ENCODE results near the gene MRPL2. TPM values are rescaled to one million over a fixed set of nuclear protein-coding genes. Genes with fewer than 3 reads are reported as not detected.
A peak's percentile ranks its signal among the peaks of the same experiment; 100 is the strongest.

The MRPL2 gene
- total RNA-seq, 4 donors from 2014 or later: 25.2 to 43.6 (median 28.1) TPM

- Histone ChIP-seq H3K4me1 (peaks cover 9 to 12% (median 10%) of the 10 kb centered on the region in 4 donors), H3K4me3 (no peak overlapping the region), H3K27ac (replicated peaks in 1 of 4) (peak overlapping the region in 2 of 4 donors; percentile 7 to 18), H3K27me3 (no peaks in the 10 kb centered on the region), H3K9me3 (no peaks in the 10 kb centered on the region), H3K36me3 (peaks cover 18 to 96% (median 71%) of the 10 kb centered on the region in 4 donors)
- no peak for DNase-seq (ENCODE audit: extremely low spot score)
- TF ChIP-seq POLR2A (IDR thresholded peaks at IDR 0.05; ENCODE audit: low read depth) (no peak), EP300 (IDR thresholded peaks at IDR 0.05) (no peak), CTCF (IDR thresholded peaks at IDR 0.05) (no peak), POLR2AphosphoS5 (IDR thresholded peaks at IDR 0.05) (no peak)
- intact Hi-C loops (cut with DNase I): no loop called here
- WGBS: 60% methylated on average over 4 of the region's 4 CpGs
Observed at GRCh38 chr6:43035495-43036194, 23.6 kb downstream of the MRPL2 start.

DNA sequence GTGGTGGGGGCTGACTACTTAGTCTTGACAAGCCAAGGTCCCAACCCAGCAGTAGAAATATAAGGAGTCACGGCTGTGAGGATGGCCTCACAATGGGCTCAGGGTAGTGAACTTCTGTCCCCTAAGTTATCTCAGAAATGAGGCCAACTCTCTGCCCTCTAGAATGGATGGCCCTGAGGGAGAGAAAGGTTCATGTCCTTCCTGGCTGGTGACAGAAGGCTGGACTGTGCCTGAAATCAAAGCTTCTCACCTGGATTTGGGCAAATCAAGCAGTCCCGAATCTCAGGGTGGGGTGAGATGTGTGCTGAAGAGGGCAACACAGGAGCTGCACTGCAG lies 25.1 kb downstream of the MRPL2 start:
- no peak for DNase-seq (ENCODE audit: extremely low spot score)
- TF ChIP-seq EP300 (IDR thresholded peaks at IDR 0.05) (no peak), CTCF (IDR thresholded peaks at IDR 0.05) (no peak), POLR2A (IDR thresholded peaks at IDR 0.05; ENCODE audit: low read depth) (no peak), POLR2AphosphoS5 (IDR thresholded peaks at IDR 0.05) (no peak)
- intact Hi-C loops (cut with DNase I): no loop called here
- H3K4me1 ChIP-seq: peaks cover 9 to 12% (median 10%) of the 10 kb centered on the region in 4 donors
- no peak overlapping the region for H3K4me3 ChIP-seq
- peaks cover 33 to 98% (median 73%) of the 10 kb centered on the region in 4 donors for H3K36me3 ChIP-seq
- 83% methylated on average over 2 of the region's 2 CpGs for WGBS
- H3K27ac ChIP-seq (replicated peaks in 1 of 4): no peak overlapping the region
- H3K9me3 ChIP-seq: no peaks in the 10 kb centered on the region
- no peaks in the 10 kb centered on the region for H3K27me3 ChIP-seq

- no peaks in the 10 kb centered on the region for H3K27me3 ChIP-seq
- no peaks in the 10 kb centered on the region for H3K9me3 ChIP-seq
- H3K36me3 ChIP-seq: peaks cover 34 to 98% (median 73%) of the 10 kb centered on the region in 4 donors
- DNase-seq (ENCODE audit: extremely low spot score): no peak
- no peak overlapping the region for H3K27ac ChIP-seq (replicated peaks in 1 of 4)
- TF ChIP-seq POLR2A (IDR thresholded peaks at IDR 0.05; ENCODE audit: low read depth): no peak
- no peak for TF ChIP-seq EP300 (IDR thresholded peaks at IDR 0.05)
- TF ChIP-seq POLR2AphosphoS5 (IDR thresholded peaks at IDR 0.05): no peak
- TF ChIP-seq CTCF (IDR thresholded peaks at IDR 0.05): no peak
- 97% methylated on average over 2 of the region's 2 CpGs for WGBS
- H3K4me3 ChIP-seq: no peak overlapping the region
- H3K4me1 ChIP-seq: peaks cover 9 to 12% (median 10%) of the 10 kb centered on the region in 4 donors
- intact Hi-C loops (cut with DNase I): no loop called here
Observed at GRCh38 chr6:43033496-43034189, 25.6 kb downstream of the MRPL2 start.

DNA sequence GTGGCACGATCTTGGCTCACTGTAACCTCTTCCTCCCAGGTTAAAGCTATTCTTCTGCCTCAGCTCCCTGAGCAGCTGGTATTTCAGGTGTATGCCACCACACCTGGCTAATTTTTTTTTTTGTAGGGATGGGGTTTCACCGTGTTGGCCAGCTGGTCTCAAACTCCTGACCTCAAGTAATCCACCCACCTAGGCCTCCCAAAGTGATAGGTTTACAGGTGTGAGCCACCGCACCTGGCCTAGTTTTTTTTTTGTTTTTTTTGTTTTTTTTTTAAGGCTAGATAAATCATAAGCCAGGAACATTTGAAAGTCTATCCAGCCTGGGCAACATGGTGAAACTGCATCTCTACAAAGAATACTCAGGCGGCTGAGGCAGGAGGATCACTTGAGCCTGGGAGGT lies 26.9 kb downstream of the MRPL2 start:
- Histone ChIP-seq H3K36me3 (peaks cover 41 to 98% (median 74%) of the 10 kb centered on the region in 4 donors), H3K9me3 (no peaks in the 10 kb centered on the region), H3K27me3 (no peaks in the 10 kb centered on the region), H3K4me1 (peaks cover 9 to 12% (median 10%) of the 10 kb centered on the region in 4 donors), H3K27ac (replicated peaks in 1 of 4) (no peak overlapping the region), H3K4me3 (no peak overlapping the region)
- intact Hi-C loops (cut with DNase I): no loop called here
- no peak for TF ChIP-seq POLR2AphosphoS5 (IDR thresholded peaks at IDR 0.05)
- TF ChIP-seq EP300 (IDR thresholded peaks at IDR 0.05): no peak
- WGBS: 96% methylated on average over 4 of the region's 4 CpGs
- DNase-seq (ENCODE audit: extremely low spot score): no peak

DNA sequence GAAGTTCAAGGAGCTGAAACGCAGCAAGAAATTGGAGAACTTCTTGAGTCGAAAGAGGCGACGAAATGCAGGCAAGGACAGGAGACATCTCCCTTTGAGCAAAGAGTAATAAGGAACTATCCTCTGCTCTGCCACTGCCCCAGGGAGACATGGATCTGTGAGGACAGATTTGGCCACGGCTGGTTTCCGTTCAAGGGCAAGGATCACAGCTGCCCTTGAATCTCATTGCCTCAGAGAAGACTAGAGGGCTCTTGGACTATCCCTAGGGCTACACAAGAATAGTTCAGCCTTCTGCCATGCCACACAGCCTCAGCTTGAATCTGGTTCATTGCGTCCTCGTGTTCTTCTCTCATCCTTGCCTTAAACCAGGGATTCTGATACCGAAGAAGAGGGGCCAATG lies 30.1 kb downstream of the MRPL2 start:
- WGBS: 90% methylated on average over 9 of the region's 9 CpGs
- intact Hi-C loops (cut with DNase I): no loop called here
- no peak for TF ChIP-seq POLR2AphosphoS5 (IDR thresholded peaks at IDR 0.05)
- no peak for TF ChIP-seq POLR2A (IDR thresholded peaks at IDR 0.05; ENCODE audit: low read depth)
- no peak for TF ChIP-seq CTCF (IDR thresholded peaks at IDR 0.05)
- TF ChIP-seq EP300 (IDR thresholded peaks at IDR 0.05): no peak

More for the DNA sequence above, 30.1 kb downstream of the MRPL2 start:
- Histone ChIP-seq H3K27me3 (no peaks in the 10 kb centered on the region), H3K36me3 (peaks cover 65 to 96% (median 82%) of the 10 kb centered on the region in 4 donors), H3K4me3 (no peak overlapping the region), H3K27ac (replicated peaks in 1 of 4) (no peak overlapping the region), H3K4me1 (peaks cover 0 to 7% (median 1%) of the 10 kb centered on the region in 4 donors), H3K9me3 (no peaks in the 10 kb centered on the region)
- no peak for DNase-seq (ENCODE audit: extremely low spot score)

Data from esophagus muscularis mucosa (tissue), 4 donors.